ENCODE data around the gene TMEM198. TPM values are rescaled to one million over a fixed set of nuclear protein-coding genes. Genes with fewer than 3 reads are reported as not detected.
A peak's percentile ranks its signal among the peaks of the same experiment; 100 is the strongest.

Gene TMEM198
- total and polyA plus RNA-seq, 2 donors (not counting 1 experiment from before 2014, with no cell fraction given) = 0.39 to 1.1 TPM

GRCh38 chr2:219521066-219521880 lies 22.6 kb upstream of the TMEM198 start:
- H3K4me3 Mint-ChIP-seq = no peak overlapping the region
- peaks cover 75% of the 10 kb centered on the region for H3K27me3 Mint-ChIP-seq
- peaks cover 1 to 78% (median 36%) of the 10 kb centered on the region in 4 experiments for H3K27me3 ChIP-seq (replicated peaks in 1 of 4; ENCODE audit: control extremely low read depth in 1 of 4, control insufficient read depth in 3 of 4, insufficient read depth in 4 of 4, low read length in 3 of 4)
- no peaks in the 10 kb centered on the region for H3K79me2 ChIP-seq (ENCODE audit: control insufficient read depth, insufficient read depth, low read length)
- no peak overlapping the region for H3K9ac ChIP-seq (ENCODE audit: low read length)
- H4K20me1 ChIP-seq (ENCODE audit: control insufficient read depth, insufficient read depth, low read length, poor library complexity, severe bottlenecking) = no peaks in the 10 kb centered on the region
- H3K27ac ChIP-seq (ENCODE audit: low read length in 2 of 2) = no peak overlapping the region
- no peaks in the 10 kb centered on the region for H3K36me3 ChIP-seq (replicated peaks in 1 of 2; ENCODE audit: control extremely low read depth in 1 of 2, control insufficient read depth in 1 of 2, extremely low read depth in 1 of 2, insufficient read depth in 2 of 2, low read length in 1 of 2)
- intact Hi-C loops (cut with micrococcal nuclease) = no loop called here
- 11% methylated on average over 13 of the region's 14 CpGs for WGBS (ENCODE audit: insufficient coverage)
- H3K4me1 Mint-ChIP-seq = peaks cover 14% of the 10 kb centered on the region
- DNase-seq (no peak), ATAC-seq (ENCODE audit: low read depth) (no peak)
- H3K4me3 ChIP-seq (ENCODE audit: control extremely low read depth in 1 of 5, extremely low read depth in 1 of 5, insufficient read depth in 1 of 5, low read depth in 2 of 5, low read length in 4 of 5) = no peak overlapping the region
- CTCF ChIA-PET = interaction anchor here (1.6 to 1.7 kb wide), 3 partner anchors 9 to 23 kb away, joined by 4 to 8 read pairs (median 5); partner anchors contain the start of gene GMPPA
- peaks cover 10 to 17% of the 10 kb centered on the region in 2 donors for H3K4me1 ChIP-seq (ENCODE audit: control insufficient read depth in 2 of 2, insufficient read depth in 2 of 2, low read length in 2 of 2)
- H3K9me3 ChIP-seq (ENCODE audit: control extremely low read depth in 1 of 3, control insufficient read depth in 2 of 3, insufficient read depth in 1 of 3, low read length in 2 of 3) = peaks cover 0 to 8% (median 0%) of the 10 kb centered on the region in 3 donors
- no peak overlapping the region for H3K4me2 ChIP-seq (replicated peaks; ENCODE audit: low read depth, low read length, poor library complexity, severe bottlenecking)
- POLR2A ChIA-PET = no interaction called here
- H2AFZ ChIP-seq (ENCODE audit: insufficient read depth, low read depth, low read length, poor library complexity, severe bottlenecking) = no peak overlapping the region
- no peaks in the 10 kb centered on the region for H3K9me3 Mint-ChIP-seq (ENCODE audit: insufficient read depth)
- no peak overlapping the region for H3K27ac Mint-ChIP-seq
- TF ChIP-seq CTCF (IDR thresholded peaks at IDR 0.05) (peak; percentile 24), EZH2 (IDR thresholded peaks at IDR 0.05; ENCODE audit: borderline replicate concordance, insufficient read depth, low read depth, low read length, poor library complexity, severe bottlenecking) (no peak)

All from B cell (primary cell).